SH-SY5Y (cell line): ENCODE results near the gene MINK1.

Experiments
- GATA2 ChIP-seq: IDR thresholded peaks from 2 replicates; pipeline ENCODE4 v1.6.1; 2011; ENCODE audit warnings: mild to moderate bottlenecking, low read depth, low read length
- GATA3 ChIP-seq: IDR thresholded peaks from 2 replicates; pipeline ENCODE4 v1.6.1; 2011; ENCODE audit warnings: low read depth, mild to moderate bottlenecking, low read length, moderate library complexity

DNA sequence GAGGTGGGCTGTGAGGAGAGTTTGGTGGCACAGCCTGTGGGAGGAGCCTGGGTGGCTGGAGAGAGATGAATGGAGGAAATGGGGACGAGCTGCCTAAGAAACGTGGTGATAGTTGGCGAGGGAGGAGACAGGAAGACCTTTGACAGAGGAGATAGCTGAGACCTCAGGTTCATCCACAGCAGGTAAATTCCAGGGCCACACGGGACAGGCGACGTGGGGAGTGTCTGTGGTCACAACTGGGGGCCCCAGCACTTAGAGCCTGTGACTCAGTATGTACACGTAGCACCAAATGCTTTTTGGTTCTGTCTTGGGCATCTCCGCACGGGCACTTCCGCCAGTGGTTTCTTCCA, 7.7 kb downstream of the MINK1 start:
- TF ChIP-seq GATA2: no peak
- TF ChIP-seq GATA3: no peak
